ENCODE results near the gene RNF220. TPM values are rescaled to one million over a fixed set of nuclear protein-coding genes. Genes with fewer than 3 reads are reported as not detected.

Gene RNF220
- total and polyA plus RNA-seq, 2 of the 13 experiments (the other 11 are each of a cell fraction or from before 2014, with no cell fraction given) = 48.2 to 72.1 TPM

DNA sequence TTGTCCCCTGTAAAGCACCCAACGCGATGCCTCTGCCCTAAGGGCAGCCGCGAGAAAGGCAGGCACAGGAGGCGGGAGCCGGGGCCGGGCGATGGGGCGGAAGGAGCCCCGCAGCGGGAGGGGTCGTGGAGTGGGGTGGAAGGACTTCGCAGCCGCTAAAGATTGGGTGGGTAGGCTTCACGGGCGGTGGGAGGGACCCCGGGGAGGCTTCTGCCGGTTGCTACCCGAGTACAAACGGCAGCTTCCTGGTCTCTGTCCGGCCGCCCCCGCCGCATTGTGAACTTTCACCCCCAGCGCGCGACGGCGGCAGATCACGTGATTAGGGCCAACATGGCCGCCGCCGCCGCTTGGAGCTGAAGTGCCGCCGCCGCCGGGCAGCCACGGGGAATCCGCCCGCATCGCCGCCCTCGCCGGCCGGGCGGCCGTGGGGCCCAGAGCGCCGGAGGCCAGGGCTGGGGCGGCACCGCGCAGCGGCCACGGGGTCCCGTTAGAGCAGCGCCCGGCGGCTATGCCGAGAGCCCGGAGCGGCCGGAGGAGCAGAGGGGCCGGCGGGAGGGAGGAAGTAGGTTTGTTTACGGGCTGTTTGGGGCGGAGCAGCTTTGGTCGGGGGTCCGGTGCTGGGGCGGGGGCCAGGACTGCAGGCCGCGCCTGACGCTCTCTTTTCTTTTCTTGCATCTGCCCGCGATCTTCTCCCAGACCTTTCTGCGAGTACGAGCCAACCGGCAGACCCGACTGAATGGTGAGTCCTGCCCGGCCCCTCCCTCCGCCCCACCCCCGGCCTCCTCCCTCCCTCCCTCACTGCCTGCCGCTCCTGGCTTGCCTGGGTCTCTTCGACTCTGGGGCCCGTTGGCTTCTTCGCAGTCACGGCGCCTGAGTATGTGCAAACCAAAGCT, 226.8 kb downstream of the RNF220 start (continued):
- TF ChIP-seq ZKSCAN5 (CRISPR knock-in tag; IDR thresholded peaks at IDR 0.05) (no peak), ZNF24 (IDR thresholded peaks at IDR 0.05) (no peak), HNF4A (CRISPR knock-in tag; IDR thresholded peaks at IDR 0.05) (peak; percentile 67), PRMT3 (CRISPR knock-in tag; IDR thresholded peaks at IDR 0.05; ENCODE audit: borderline replicate concordance, low read depth) (no peak), FOXP1 (IDR thresholded peaks at IDR 0.05) (no peak), FOXP1 (CRISPR knock-in tag; IDR thresholded peaks at IDR 0.05) (no peak), FOXK1 (CRISPR knock-in tag; IDR thresholded peaks at IDR 0.05; ENCODE audit: borderline replicate concordance, low read depth) (no peak), ZNF383 (CRISPR knock-in tag; IDR thresholded peaks at IDR 0.05; ENCODE audit: borderline replicate concordance) (no peak), ZFP41 (CRISPR knock-in tag; IDR thresholded peaks at IDR 0.05; ENCODE audit: borderline replicate concordance) (no peak), TEAD2 (CRISPR knock-in tag; IDR thresholded peaks at IDR 0.05) (no peak), CREB1 (IDR thresholded peaks at IDR 0.05) (no peak), CREB1 (CRISPR knock-in tag; IDR thresholded peaks at IDR 0.05) (peak; percentile 35; the same call in 1 of the 2 replicates), ZNF720 (CRISPR knock-in tag; IDR thresholded peaks at IDR 0.05) (no peak), ZNF430 (CRISPR knock-in tag; IDR thresholded peaks at IDR 0.05) (peak; percentile 37; the same call in 1 of the 2 replicates), ZNF431 (CRISPR knock-in tag; IDR thresholded peaks at IDR 0.05; ENCODE audit: borderline replicate concordance, low read depth) (no peak), MIXL1 (CRISPR knock-in tag; IDR thresholded peaks at IDR 0.05) (0 out of 2 replicates have a peak, but pooled peaks have one; percentile 15), KAT7 (CRISPR knock-in tag; IDR thresholded peaks at IDR 0.05; ENCODE audit: borderline replicate concordance) (no peak; the same call in 1 of the 2 replicates), SIX1 (CRISPR knock-in tag; IDR thresholded peaks at IDR 0.05; ENCODE audit: borderline replicate concordance) (no peak), ZNF468 (CRISPR knock-in tag; IDR thresholded peaks at IDR 0.05) (0 out of 2 replicates have a peak, but pooled peaks have one; percentile 41)
- TF ChIP-seq, protein P1, sequence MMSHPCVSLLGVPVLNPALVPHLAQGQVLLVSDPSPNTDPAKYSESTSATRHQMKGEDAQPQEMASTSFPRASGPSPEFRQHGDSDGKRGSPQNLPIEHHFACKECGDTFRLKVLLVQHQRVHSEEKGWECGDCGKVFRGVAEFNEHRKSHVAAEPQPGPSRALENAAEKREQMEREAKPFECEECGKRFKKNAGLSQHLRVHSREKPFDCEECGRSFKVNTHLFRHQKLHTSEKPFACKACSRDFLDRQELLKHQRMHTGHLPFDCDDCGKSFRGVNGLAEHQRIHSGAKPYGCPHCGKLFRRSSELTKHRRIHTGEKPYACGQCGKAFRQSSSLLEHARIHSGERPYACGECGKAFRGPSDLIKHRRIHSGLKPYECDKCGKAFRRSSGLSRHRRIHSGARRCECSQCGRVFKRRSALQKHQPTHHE (CRISPR knock-in tag; IDR thresholded peaks at IDR 0.05; ENCODE audit: borderline replicate concordance) = 0 out of 2 replicates have a peak, but pooled peaks have one; percentile 35
- TF ChIP-seq, protein P2, sequence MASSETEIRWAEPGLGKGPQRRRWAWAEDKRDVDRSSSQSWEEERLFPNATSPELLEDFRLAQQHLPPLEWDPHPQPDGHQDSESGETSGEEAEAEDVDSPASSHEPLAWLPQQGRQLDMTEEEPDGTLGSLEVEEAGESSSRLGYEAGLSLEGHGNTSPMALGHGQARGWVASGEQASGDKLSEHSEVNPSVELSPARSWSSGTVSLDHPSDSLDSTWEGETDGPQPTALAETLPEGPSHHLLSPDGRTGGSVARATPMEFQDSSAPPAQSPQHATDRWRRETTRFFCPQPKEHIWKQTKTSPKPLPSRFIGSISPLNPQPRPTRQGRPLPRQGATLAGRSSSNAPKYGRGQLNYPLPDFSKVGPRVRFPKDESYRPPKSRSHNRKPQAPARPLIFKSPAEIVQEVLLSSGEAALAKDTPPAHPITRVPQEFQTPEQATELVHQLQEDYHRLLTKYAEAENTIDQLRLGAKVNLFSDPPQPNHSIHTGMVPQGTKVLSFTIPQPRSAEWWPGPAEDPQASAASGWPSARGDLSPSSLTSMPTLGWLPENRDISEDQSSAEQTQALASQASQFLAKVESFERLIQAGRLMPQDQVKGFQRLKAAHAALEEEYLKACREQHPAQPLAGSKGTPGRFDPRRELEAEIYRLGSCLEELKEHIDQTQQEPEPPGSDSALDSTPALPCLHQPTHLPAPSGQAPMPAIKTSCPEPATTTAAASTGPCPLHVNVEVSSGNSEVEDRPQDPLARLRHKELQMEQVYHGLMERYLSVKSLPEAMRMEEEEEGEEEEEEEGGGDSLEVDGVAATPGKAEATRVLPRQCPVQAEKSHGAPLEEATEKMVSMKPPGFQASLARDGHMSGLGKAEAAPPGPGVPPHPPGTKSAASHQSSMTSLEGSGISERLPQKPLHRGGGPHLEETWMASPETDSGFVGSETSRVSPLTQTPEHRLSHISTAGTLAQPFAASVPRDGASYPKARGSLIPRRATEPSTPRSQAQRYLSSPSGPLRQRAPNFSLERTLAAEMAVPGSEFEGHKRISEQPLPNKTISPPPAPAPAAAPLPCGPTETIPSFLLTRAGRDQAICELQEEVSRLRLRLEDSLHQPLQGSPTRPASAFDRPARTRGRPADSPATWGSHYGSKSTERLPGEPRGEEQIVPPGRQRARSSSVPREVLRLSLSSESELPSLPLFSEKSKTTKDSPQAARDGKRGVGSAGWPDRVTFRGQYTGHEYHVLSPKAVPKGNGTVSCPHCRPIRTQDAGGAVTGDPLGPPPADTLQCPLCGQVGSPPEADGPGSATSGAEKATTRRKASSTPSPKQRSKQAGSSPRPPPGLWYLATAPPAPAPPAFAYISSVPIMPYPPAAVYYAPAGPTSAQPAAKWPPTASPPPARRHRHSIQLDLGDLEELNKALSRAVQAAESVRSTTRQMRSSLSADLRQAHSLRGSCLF (CRISPR knock-in tag; IDR thresholded peaks at IDR 0.05; ENCODE audit: borderline replicate concordance) = no peak
- TF ChIP-seq, protein P3, sequence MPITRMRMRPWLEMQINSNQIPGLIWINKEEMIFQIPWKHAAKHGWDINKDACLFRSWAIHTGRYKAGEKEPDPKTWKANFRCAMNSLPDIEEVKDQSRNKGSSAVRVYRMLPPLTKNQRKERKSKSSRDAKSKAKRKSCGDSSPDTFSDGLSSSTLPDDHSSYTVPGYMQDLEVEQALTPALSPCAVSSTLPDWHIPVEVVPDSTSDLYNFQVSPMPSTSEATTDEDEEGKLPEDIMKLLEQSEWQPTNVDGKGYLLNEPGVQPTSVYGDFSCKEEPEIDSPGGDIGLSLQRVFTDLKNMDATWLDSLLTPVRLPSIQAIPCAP (CRISPR knock-in tag; IDR thresholded peaks at IDR 0.05; ENCODE audit: low read depth) = no peak
